Coronary artery (tissue), 2 donors: Measurements from ENCODE around the gene NFKB1.

Experiments used
- DNase-seq: peaks from one replicate; pipeline ENCODE4 v3.0.0-alpha.2; 2017; ENCODE audit warnings: low spot score
- H3K27ac ChIP-seq, 2 donors: fragments of 200-600 bp; sonication (generic); one replicate each; pipeline ENCODE4 v1.5.1; 2016 to 2019
- H3K4me3 ChIP-seq: fragments of 200-600 bp; sonication (generic); 2 replicates; pipeline ENCODE4 v1.5.1; 2016; ENCODE audit warnings: mild to moderate bottlenecking, moderate library complexity
- TF ChIP-seq, protein P1 (sequence below): fragments of 200-600 bp; sonication (generic); IDR thresholded peaks from one replicate; pipeline ENCODE4 v1.5.1; 2019; ENCODE audit warnings: antibody characterized with exemption

NFKB1 gene

DNA sequence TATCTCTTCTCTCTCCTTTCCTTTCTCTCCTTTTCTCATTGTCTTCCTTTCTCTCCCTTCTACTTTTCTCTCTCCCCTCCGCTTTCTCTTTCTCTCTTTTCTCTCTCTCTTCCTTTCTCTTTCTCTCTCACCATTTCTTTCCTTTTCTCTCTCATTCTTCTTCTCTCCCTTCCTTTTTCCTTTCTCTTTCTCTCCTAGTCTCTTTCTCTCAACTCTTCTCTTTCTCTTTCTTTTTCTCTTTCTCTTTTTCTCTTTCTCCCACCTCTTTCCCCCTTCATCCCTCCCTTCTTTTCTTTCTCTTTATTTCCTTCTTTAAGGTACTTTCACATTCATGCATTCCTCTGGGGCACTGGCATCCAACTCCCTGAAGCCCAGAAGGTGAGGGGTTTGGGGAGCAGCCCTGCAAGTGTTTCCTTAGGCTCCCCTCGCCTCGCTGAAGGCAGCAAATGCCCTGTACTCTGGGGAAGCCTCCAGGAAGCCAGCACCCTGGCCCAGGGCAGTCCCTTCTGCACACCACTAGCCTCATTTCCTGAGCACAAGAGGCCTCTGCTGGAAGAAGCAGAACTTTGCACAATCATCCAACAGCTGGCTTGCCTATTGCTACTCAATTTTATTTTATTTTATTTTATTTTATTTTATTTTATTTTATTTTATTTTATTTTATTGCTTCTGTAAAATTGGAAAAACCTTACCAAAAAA, 124.2 kb downstream of the NFKB1 start:
- no peak for DNase-seq
- TF ChIP-seq, protein P1, sequence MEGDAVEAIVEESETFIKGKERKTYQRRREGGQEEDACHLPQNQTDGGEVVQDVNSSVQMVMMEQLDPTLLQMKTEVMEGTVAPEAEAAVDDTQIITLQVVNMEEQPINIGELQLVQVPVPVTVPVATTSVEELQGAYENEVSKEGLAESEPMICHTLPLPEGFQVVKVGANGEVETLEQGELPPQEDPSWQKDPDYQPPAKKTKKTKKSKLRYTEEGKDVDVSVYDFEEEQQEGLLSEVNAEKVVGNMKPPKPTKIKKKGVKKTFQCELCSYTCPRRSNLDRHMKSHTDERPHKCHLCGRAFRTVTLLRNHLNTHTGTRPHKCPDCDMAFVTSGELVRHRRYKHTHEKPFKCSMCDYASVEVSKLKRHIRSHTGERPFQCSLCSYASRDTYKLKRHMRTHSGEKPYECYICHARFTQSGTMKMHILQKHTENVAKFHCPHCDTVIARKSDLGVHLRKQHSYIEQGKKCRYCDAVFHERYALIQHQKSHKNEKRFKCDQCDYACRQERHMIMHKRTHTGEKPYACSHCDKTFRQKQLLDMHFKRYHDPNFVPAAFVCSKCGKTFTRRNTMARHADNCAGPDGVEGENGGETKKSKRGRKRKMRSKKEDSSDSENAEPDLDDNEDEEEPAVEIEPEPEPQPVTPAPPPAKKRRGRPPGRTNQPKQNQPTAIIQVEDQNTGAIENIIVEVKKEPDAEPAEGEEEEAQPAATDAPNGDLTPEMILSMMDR: no peak
- Histone ChIP-seq H3K27ac (no peak overlapping the region), H3K4me3 (no peak overlapping the region)

- Histone ChIP-seq H3K27ac (no peak overlapping the region), H3K4me3 (no peak overlapping the region)
- no peak for DNase-seq
- TF ChIP-seq, protein P1: no peak
Observed at GRCh38 chr4:102627831-102628523, 126.8 kb downstream of the NFKB1 start.

- Histone ChIP-seq H3K27ac (no peak overlapping the region), H3K4me3 (no peak overlapping the region)
- no peak for DNase-seq
- TF ChIP-seq, protein P1: no peak
Observed at GRCh38 chr4:102629673-102630072, 128.5 kb downstream of the NFKB1 start.

DNA sequence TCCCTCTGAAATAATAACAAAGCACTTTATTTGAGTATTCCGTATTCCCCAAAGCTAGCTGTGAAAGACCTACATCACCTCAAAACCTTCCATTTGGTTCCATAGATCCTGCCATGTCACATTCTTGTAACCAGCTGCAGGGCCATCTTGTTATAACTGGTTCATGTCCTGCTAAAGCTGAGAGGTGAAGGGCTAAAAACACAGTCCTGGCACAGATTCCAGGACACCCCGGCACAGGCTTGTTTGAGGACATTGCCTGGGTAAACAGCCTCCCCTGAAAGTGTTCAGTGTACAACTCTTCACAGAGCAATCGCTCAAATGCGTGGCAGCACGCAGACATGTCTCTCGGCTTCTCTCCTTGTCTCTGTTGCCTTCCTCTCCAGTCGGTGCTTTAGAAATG, 130.5 kb downstream of the NFKB1 start:
- DNase-seq: no peak
- TF ChIP-seq, protein P1: no peak

DNA sequence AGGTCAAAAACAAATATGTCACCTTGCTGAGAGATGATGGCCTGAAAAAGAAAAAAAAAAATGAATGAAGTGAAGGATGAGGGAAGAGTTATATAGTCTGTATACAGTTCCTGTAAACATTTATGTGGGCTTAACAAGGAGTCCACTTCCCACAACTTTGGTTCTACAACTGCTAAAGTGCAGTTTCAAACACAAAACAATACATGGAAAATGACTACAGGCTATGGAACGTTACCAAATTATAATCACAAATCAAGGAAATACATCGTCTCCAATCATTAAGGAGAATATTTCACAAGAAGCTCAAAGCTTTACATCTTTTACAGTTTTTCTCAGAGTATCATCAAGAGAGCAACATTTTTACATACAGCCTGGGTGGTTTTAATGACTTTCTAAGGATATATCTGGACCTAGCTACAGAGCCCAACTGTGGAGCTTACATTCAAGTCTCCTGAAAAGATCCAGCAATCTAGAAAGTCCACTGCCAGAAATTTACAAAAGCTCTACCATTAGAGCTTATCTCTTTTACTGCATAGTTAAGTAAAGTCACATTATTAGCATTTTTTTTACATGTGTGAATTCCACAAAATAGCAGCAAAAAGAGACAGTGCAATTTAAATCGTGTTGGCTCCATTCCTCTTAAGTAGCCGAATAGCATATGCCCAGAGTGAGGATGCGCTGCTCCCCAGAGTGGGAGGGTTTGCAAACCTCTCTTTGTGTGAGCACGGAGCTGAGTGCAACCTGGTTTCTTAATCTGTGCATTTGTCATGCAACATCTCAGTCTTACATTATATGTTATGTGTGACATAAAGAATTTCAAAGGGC, 131.3 kb downstream of the NFKB1 start:
- H3K4me3 ChIP-seq: no peak overlapping the region
- DNase-seq: no peak
- H3K27ac ChIP-seq: no peak overlapping the region
- TF ChIP-seq, protein P1: no peak

More for the DNA sequence above, 130.5 kb downstream of the NFKB1 start:
- H3K27ac ChIP-seq: no peak overlapping the region
- H3K4me3 ChIP-seq: no peak overlapping the region

GRCh38 chr4:102633100-102633499, 131.9 kb downstream of the NFKB1 start:
- Histone ChIP-seq H3K27ac (no peak overlapping the region), H3K4me3 (no peak overlapping the region)
- no peak for DNase-seq
- TF ChIP-seq, protein P1: no peak
